OCI-LY1 (cell line): ENCODE results near the gene CAD.

Experiments used
- H2AFZ ChIP-seq: fragments of 200-600 bp; sonication (generic), shearing (Covaris generic); 2 replicates; pipeline ENCODE4 v1.6.0; 2014; ENCODE audit warnings: antibody characterized with exemption, mild to moderate bottlenecking, low read length
- H3F3A ChIP-seq: fragments of 200-600 bp; sonication (generic), shearing (Covaris generic); 2 replicates; pipeline ENCODE4 v1.6.0; 2014; ENCODE audit warnings: mild to moderate bottlenecking, antibody characterized with exemption, low read length, moderate library complexity; ENCODE audit not compliant: insufficient read depth
- H3K27ac ChIP-seq: fragments of 200-600 bp; sonication (generic); 2 replicates; pipeline ENCODE4 v1.5.1; 2014; ENCODE audit warnings: low read length, mixed run types, mild to moderate bottlenecking, low read depth; ENCODE audit not compliant: poor library complexity, severe bottlenecking
- H3K27me3 ChIP-seq: fragments of 200-600 bp; sonication (generic); 2 replicates; pipeline ENCODE4 v1.6.0; 2014; ENCODE audit warnings: antibody characterized with exemption, mild to moderate bottlenecking, low read length, moderate library complexity; ENCODE audit not compliant: insufficient read depth
- H3K36me3 ChIP-seq: fragments of 200-600 bp; sonication (generic); 2 replicates; pipeline ENCODE4 v1.6.1; 2014; ENCODE audit warnings: mild to moderate bottlenecking, antibody characterized with exemption, low read length, moderate library complexity, mixed read lengths; ENCODE audit not compliant: insufficient read depth
- H3K4me1 ChIP-seq: fragments of 200-600 bp; sonication (generic); 2 replicates; pipeline ENCODE4 v1.5.1; 2014; ENCODE audit warnings: mild to moderate bottlenecking, low read length, moderate library complexity; ENCODE audit not compliant: insufficient read depth, severe bottlenecking
- H3K4me2 ChIP-seq: fragments of 200-600 bp; sonication (generic), shearing (Covaris generic); 2 replicates; pipeline ENCODE4 v1.6.1; 2014; ENCODE audit warnings: low read length
- H3K4me3 ChIP-seq: fragments of 200-600 bp; sonication (generic); 2 replicates; pipeline ENCODE4 v1.5.1; 2014; ENCODE audit warnings: low read length, low read depth, mild to moderate bottlenecking, mixed read lengths; ENCODE audit not compliant: poor library complexity, severe bottlenecking
- H3K79me2 ChIP-seq: fragments of 200-600 bp; shearing (Covaris generic); 2 replicates; pipeline ENCODE4 v1.6.1; 2016; ENCODE audit warnings: mixed run types, low read length, mixed read lengths; ENCODE audit not compliant: insufficient read depth
- H3K9ac ChIP-seq: fragments of 200-600 bp; sonication (generic), shearing (Covaris generic); 2 replicates; pipeline ENCODE4 v1.6.1; 2014; ENCODE audit warnings: mild to moderate bottlenecking, low read length, mixed read lengths
- H3K9me2 ChIP-seq: fragments of 200-600 bp; sonication (generic), shearing (Covaris generic); 2 replicates; pipeline ENCODE4 v1.6.1; 2014; ENCODE audit warnings: low read depth, mild to moderate bottlenecking, low read length, mixed read lengths
- H3K9me3 ChIP-seq: fragments of 200-600 bp; shearing (Covaris generic); 2 replicates; pipeline ENCODE4 v1.6.1; 2014; ENCODE audit warnings: low read length, mixed read lengths
- H4K20me1 ChIP-seq: fragments of 200-600 bp; sonication (generic), shearing (Covaris generic); 2 replicates; pipeline ENCODE4 v1.6.0; 2016; ENCODE audit warnings: mild to moderate bottlenecking, low read length; ENCODE audit not compliant: insufficient read depth
- EZH2 ChIP-seq: fragments of 200-600 bp; sonication (generic), shearing (Covaris generic); IDR thresholded peaks from 2 replicates; pipeline ENCODE4 v1.8.0; 2017; ENCODE audit warnings: borderline replicate concordance, mixed run types, mild to moderate bottlenecking, antibody characterized with exemption, low read length, moderate library complexity, mixed read lengths
- TF ChIP-seq, protein P1 (sequence below): fragments of 200-600 bp; sonication (generic), shearing (Covaris generic); IDR thresholded peaks from 2 replicates; pipeline ENCODE4 v1.5.1; 2017; ENCODE audit warnings: mild to moderate bottlenecking, antibody characterized with exemption, low read length, moderate library complexity, mixed read lengths

The CAD gene

GRCh38 chr2:27285481-27285880 lies 68.3 kb downstream of the CAD start:
- Histone ChIP-seq H3K27ac (no peak overlapping the region), H3K79me2 (no peaks in the 10 kb centered on the region), H3K4me1 (peaks cover 5% of the 10 kb centered on the region), H3K9me3 (no peaks in the 10 kb centered on the region), H2AFZ (no peak overlapping the region), H3K9me2 (no peaks in the 10 kb centered on the region), H4K20me1 (no peaks in the 10 kb centered on the region), H3K9ac (no peak overlapping the region), H3F3A (no peaks in the 10 kb centered on the region), H3K36me3 (no peaks in the 10 kb centered on the region), H3K4me2 (no peak overlapping the region), H3K27me3 (no peaks in the 10 kb centered on the region; the same call in 1 of the 2 replicates), H3K4me3 (no peak overlapping the region)
- TF ChIP-seq, protein P1, sequence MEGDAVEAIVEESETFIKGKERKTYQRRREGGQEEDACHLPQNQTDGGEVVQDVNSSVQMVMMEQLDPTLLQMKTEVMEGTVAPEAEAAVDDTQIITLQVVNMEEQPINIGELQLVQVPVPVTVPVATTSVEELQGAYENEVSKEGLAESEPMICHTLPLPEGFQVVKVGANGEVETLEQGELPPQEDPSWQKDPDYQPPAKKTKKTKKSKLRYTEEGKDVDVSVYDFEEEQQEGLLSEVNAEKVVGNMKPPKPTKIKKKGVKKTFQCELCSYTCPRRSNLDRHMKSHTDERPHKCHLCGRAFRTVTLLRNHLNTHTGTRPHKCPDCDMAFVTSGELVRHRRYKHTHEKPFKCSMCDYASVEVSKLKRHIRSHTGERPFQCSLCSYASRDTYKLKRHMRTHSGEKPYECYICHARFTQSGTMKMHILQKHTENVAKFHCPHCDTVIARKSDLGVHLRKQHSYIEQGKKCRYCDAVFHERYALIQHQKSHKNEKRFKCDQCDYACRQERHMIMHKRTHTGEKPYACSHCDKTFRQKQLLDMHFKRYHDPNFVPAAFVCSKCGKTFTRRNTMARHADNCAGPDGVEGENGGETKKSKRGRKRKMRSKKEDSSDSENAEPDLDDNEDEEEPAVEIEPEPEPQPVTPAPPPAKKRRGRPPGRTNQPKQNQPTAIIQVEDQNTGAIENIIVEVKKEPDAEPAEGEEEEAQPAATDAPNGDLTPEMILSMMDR: no peak
- no peak for TF ChIP-seq EZH2

GRCh38 chr2:27288610-27289009 lies 71.4 kb downstream of the CAD start:
- Histone ChIP-seq H2AFZ (no peak overlapping the region), H3K4me1 (peaks cover 26% of the 10 kb centered on the region), H3K9ac (no peak overlapping the region), H3K4me3 (no peak overlapping the region), H3K27me3 (no peaks in the 10 kb centered on the region), H3K9me2 (no peaks in the 10 kb centered on the region), H3K36me3 (no peaks in the 10 kb centered on the region), H3K27ac (no peak overlapping the region), H3F3A (no peaks in the 10 kb centered on the region), H3K79me2 (no peaks in the 10 kb centered on the region), H4K20me1 (no peaks in the 10 kb centered on the region), H3K4me2 (no peak overlapping the region), H3K9me3 (no peaks in the 10 kb centered on the region)
- TF ChIP-seq EZH2: no peak
- TF ChIP-seq, protein P1: no peak

DNA sequence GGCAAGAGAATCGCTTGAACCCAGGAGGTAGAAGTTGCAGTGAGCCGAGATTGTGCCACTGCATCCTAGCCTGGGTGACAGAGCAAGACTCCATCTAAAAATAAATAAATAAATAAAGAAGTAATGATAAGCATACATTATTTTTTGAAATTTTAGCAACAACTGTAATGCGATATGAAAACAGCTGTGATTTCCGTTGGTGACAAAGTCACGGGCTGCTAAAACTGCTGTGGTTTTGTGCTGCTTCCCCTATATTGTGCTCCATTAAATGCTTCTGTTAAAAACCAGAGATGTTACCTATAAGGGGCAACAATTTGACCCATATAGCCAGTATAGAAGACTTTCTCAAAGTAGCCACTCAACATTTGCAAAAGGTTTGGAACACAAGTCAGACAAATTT lies 73.4 kb downstream of the CAD start:
- Histone ChIP-seq H3K4me3 (no peak overlapping the region), H3F3A (no peaks in the 10 kb centered on the region), H3K27ac (no peak overlapping the region), H3K27me3 (no peaks in the 10 kb centered on the region), H3K9me3 (no peaks in the 10 kb centered on the region), H3K4me2 (no peak overlapping the region; the same call in 1 of the 2 replicates), H2AFZ (no peak overlapping the region), H3K79me2 (no peaks in the 10 kb centered on the region), H3K9me2 (no peaks in the 10 kb centered on the region), H3K36me3 (no peaks in the 10 kb centered on the region), H3K9ac (no peak overlapping the region), H3K4me1 (peaks cover 26% of the 10 kb centered on the region), H4K20me1 (no peaks in the 10 kb centered on the region)
- TF ChIP-seq, protein P1: no peak
- no peak for TF ChIP-seq EZH2
